CD4-positive, alpha-beta T cell (primary cell): ENCODE measurements around the gene SND1. TPM values are rescaled to one million over a fixed set of nuclear protein-coding genes. Genes with fewer than 3 reads are reported as not detected.

Experiments
- ATAC-seq: fragments of 200-7000 bp; cut with Tn5 transposase; one replicate; pipeline ENCODE4 v1.10.0; 2022; ENCODE audit warnings: mild to moderate bottlenecking; ENCODE audit not compliant: poor library complexity
- CTCF ChIA-PET: fragments of 350-600 bp; sonication (Branson Sonifier 250); formaldehyde crosslinking; loops from one replicate; lab custom pipeline; 2021; ENCODE audit warnings: antibody characterized with exemption, inconsistent platforms; lab: Charles Lee
- POLR2A ChIA-PET: fragments of 350-600 bp; sonication (Branson Sonifier 250); formaldehyde crosslinking; loops from one replicate; lab custom pipeline; 2021; ENCODE audit warnings: antibody characterized with exemption, inconsistent platforms; lab: Charles Lee
- DNase-seq, 14 experiments: peaks; one replicate each; pipeline ENCODE4 v3.0.0-alpha.2; 2013 to 2020; ENCODE audit warnings: mixed read lengths in 2 of 14
- H3K27ac ChIP-seq, 2 donors: one replicate each; pipeline versions ENCODE4 v1.5.1 to v1.7.0; 2013; ENCODE audit warnings: low read length in 2 of 2, low read depth in 1 of 2, mild to moderate bottlenecking in 1 of 2
- H3K27me3 ChIP-seq, 2 experiments: 1 replicate in 1 of 2; 2 replicates in 1 of 2; pipeline versions ENCODE4 v1.6.1 to v1.7.0; 2013; ENCODE audit warnings: low read length in 2 of 2, control low read depth in 1 of 2, mild to moderate bottlenecking in 1 of 2, moderate library complexity in 1 of 2; ENCODE audit not compliant: insufficient read depth in 2 of 2, control insufficient read depth in 1 of 2
- H3K36me3 ChIP-seq: one replicate; pipeline ENCODE4 v1.6.1; 2013; ENCODE audit warnings: low read length, control low read depth; ENCODE audit not compliant: insufficient read depth
- H3K4me1 ChIP-seq: one replicate; pipeline ENCODE4 v1.6.1; 2013; ENCODE audit warnings: low read length, control low read depth; ENCODE audit not compliant: insufficient read depth
- H3K4me3 ChIP-seq: one replicate; pipeline ENCODE4 v1.5.1; 2013; ENCODE audit warnings: mild to moderate bottlenecking, low read length, moderate library complexity
- H3K9me3 ChIP-seq, 2 experiments: 1 replicate in 1 of 2; 2 replicates in 1 of 2; pipeline versions ENCODE4 v1.6.1 to v1.7.0; 2013; ENCODE audit warnings: low read length in 2 of 2, mild to moderate bottlenecking in 2 of 2, control low read depth in 1 of 2, moderate library complexity in 1 of 2; ENCODE audit not compliant: control insufficient read depth in 1 of 2, insufficient read depth in 1 of 2
- H3K27ac Mint-ChIP-seq: one replicate; pipeline ENCODE4 v1.8.0; 2020; ENCODE audit warnings: mixed read lengths
- H3K27me3 Mint-ChIP-seq: one replicate; pipeline ENCODE4 v1.8.0; 2021; ENCODE audit warnings: mixed read lengths
- H3K36me3 Mint-ChIP-seq: one replicate; pipeline ENCODE4 v1.8.0; 2021; ENCODE audit warnings: low read depth, mixed read lengths
- H3K4me1 Mint-ChIP-seq: one replicate; pipeline ENCODE4 v1.8.0; 2021; ENCODE audit warnings: low read depth, mixed read lengths
- H3K4me3 Mint-ChIP-seq: one replicate; pipeline ENCODE4 v1.8.0; 2020; ENCODE audit warnings: mild to moderate bottlenecking, mixed read lengths
- H3K9me3 Mint-ChIP-seq: one replicate; pipeline ENCODE4 v1.8.0; 2020; ENCODE audit warnings: mixed read lengths
- CTCF ChIP-seq: fragments of 200-600 bp; IDR thresholded peaks from one replicate; pipeline ENCODE4 v1.8.0; 2022; ENCODE audit warnings: antibody characterized with exemption, mild to moderate bottlenecking
- intact Hi-C, 2 experiments: fragments of 100-400 bp; cut with DNase I in 1 of 2; cut with micrococcal nuclease in 1 of 2; formaldehyde crosslinking; loops; one replicate each; pipeline versions ENCODE4 v1.15.1 to v1.9.0; 2023 to 2025; cut with DNase I, micrococcal nuclease
- total RNA-seq, 174 experiments: library from RNA in 2 of 174; stranded (reverse) in 2 of 174; gene quantifications; one replicate each; pipeline ENCODE4 v1.2.3 and lab custom pipeline; 2021 to 2026

Gene SND1
- total RNA-seq, 2 experiments from 2014 or later, result 104 to 113 TPM

GRCh38 chr7:127978421-127978820, 326.4 kb downstream of the SND1 start:
- no peak for TF ChIP-seq CTCF
- Mint-ChIP-seq H3K36me3 (peaks cover 72% of the 10 kb centered on the region), H3K4me3 (no peak overlapping the region), H3K27me3 (no peaks in the 10 kb centered on the region), H3K27ac (no peak overlapping the region), H3K4me1 (peaks cover 45% of the 10 kb centered on the region), H3K9me3 (peaks cover 15% of the 10 kb centered on the region)
- CTCF ChIA-PET, result no interaction called here
- Histone ChIP-seq H3K4me1 (no peaks in the 10 kb centered on the region), H3K27me3 (no peaks in the 10 kb centered on the region), H3K27ac (no peak overlapping the region), H3K36me3 (peaks cover 20% of the 10 kb centered on the region), H3K9me3 (peaks cover 12 to 15% of the 10 kb centered on the region in 2 experiments), H3K4me3 (no peak overlapping the region)
- POLR2A ChIA-PET, result no interaction called here
- no peak for ATAC-seq
- intact Hi-C loops, result no loop called here
- no peak for DNase-seq

- Histone ChIP-seq H3K9me3 (peaks cover 12 to 15% of the 10 kb centered on the region in 2 experiments), H3K4me3 (no peak overlapping the region), H3K4me1 (no peaks in the 10 kb centered on the region), H3K36me3 (peaks cover 20% of the 10 kb centered on the region), H3K27ac (no peak overlapping the region), H3K27me3 (no peaks in the 10 kb centered on the region)
- peaks cover 15% of the 10 kb centered on the region for H3K9me3 Mint-ChIP-seq
- H3K4me3 Mint-ChIP-seq, result no peak overlapping the region
- POLR2A ChIA-PET, result no interaction called here
- ATAC-seq (no peak), DNase-seq (no peak)
- no peak for TF ChIP-seq CTCF
- no peak overlapping the region for H3K27ac Mint-ChIP-seq
- H3K36me3 Mint-ChIP-seq, result peaks cover 64% of the 10 kb centered on the region
- H3K4me1 Mint-ChIP-seq, result peaks cover 45% of the 10 kb centered on the region
- no peaks in the 10 kb centered on the region for H3K27me3 Mint-ChIP-seq
- CTCF ChIA-PET, result no interaction called here
- intact Hi-C loops, result no loop called here
Observed at GRCh38 chr7:127979113-127979727, 327.2 kb downstream of the SND1 start.

- POLR2A ChIA-PET, result no interaction called here
- Mint-ChIP-seq H3K4me1 (peaks cover 45% of the 10 kb centered on the region), H3K27me3 (no peaks in the 10 kb centered on the region), H3K9me3 (peaks cover 15% of the 10 kb centered on the region), H3K27ac (no peak overlapping the region), H3K4me3 (no peak overlapping the region), H3K36me3 (peaks cover 59% of the 10 kb centered on the region)
- Histone ChIP-seq H3K36me3 (peaks cover 20% of the 10 kb centered on the region), H3K4me3 (no peak overlapping the region), H3K27ac (no peak overlapping the region), H3K9me3 (peaks cover 12 to 15% of the 10 kb centered on the region in 2 experiments), H3K4me1 (no peaks in the 10 kb centered on the region), H3K27me3 (no peaks in the 10 kb centered on the region)
- no peak for ATAC-seq
- TF ChIP-seq CTCF, result no peak
- CTCF ChIA-PET, result no interaction called here
- intact Hi-C loops, result no loop called here
- DNase-seq, result no peak
Observed at GRCh38 chr7:127979728-127980126, 327.7 kb downstream of the SND1 start.
